Esophagus muscularis mucosa (tissue), 4 donors: ENCODE data around the gene SGTA. TPM values are rescaled to one million over a fixed set of nuclear protein-coding genes. Genes with fewer than 3 reads are reported as not detected.

Source experiments
- DNase-seq: peaks from one replicate; pipeline ENCODE4 v3.0.0-alpha.2; 2017; ENCODE audit errors: extremely low spot score
- H3K27ac ChIP-seq, 4 donors: fragments of 200-600 bp; sonication (generic); replicated peaks in 1 of 4; 1 replicate in 3 of 4; 2 replicates in 1 of 4; pipeline ENCODE4 v1.5.1; 2016 to 2019; ENCODE audit warnings: mild to moderate bottlenecking in 1 of 4
- H3K27me3 ChIP-seq, 4 donors: fragments of 200-600 bp; sonication (generic); one replicate each; pipeline versions ENCODE4 v1.5.1 to v1.6.0; 2016 to 2019
- H3K36me3 ChIP-seq, 4 donors: fragments of 200-600 bp; sonication (generic); one replicate each; pipeline ENCODE4 v1.5.1; 2016 to 2019
- H3K4me1 ChIP-seq, 4 donors: fragments of 200-600 bp; sonication (generic); one replicate each; pipeline ENCODE4 v1.5.1; 2016 to 2019
- H3K4me3 ChIP-seq, 4 donors: fragments of 200-600 bp; sonication (generic); 1 replicate in 2 of 4; 2 replicates in 2 of 4; pipeline ENCODE4 v1.5.1; 2016 to 2019; ENCODE audit warnings: mild to moderate bottlenecking in 4 of 4, moderate library complexity in 1 of 4
- H3K9me3 ChIP-seq, 4 donors: fragments of 200-600 bp; sonication (generic); 1 replicate in 3 of 4; 2 replicates in 1 of 4; pipeline ENCODE4 v1.5.1; 2016 to 2019
- CTCF ChIP-seq, 3 experiments: fragments of 200-600 bp in 2 of 3; fragments of 450-650 bp in 1 of 3; sonication (generic) in 2 of 3; IDR thresholded peaks; one replicate each; pipeline ENCODE4 v1.5.1; 2017 to 2019; ENCODE audit warnings: antibody characterized with exemption in 3 of 3, mild to moderate bottlenecking in 2 of 3, moderate library complexity in 1 of 3
- EP300 ChIP-seq: sonication (generic); formaldehyde crosslinking; IDR thresholded peaks from one replicate; pipeline ENCODE4 v1.6.1; 2017; ENCODE audit warnings: antibody characterized with exemption
- POLR2A ChIP-seq: fragments of 450-650 bp; IDR thresholded peaks from one replicate; pipeline ENCODE4 v1.6.1; 2017; ENCODE audit warnings: antibody characterized with exemption, moderate library complexity, mild to moderate bottlenecking, low read depth
- POLR2AphosphoS5 ChIP-seq, 2 donors: sonication (generic); formaldehyde crosslinking; IDR thresholded peaks; one replicate each; pipeline ENCODE4 v1.6.1; 2017; ENCODE audit warnings: antibody characterized with exemption in 2 of 2
- WGBS: methylation state at CpG from one replicate; pipeline ENCODE4 v1.1.5; 2018; 5-methylcytosine and 5-hydroxymethylcytosine counted together
- intact Hi-C: fragments of 100-400 bp; cut with DNase I; formaldehyde crosslinking; loops from one replicate; pipeline ENCODE4 v1.15.1; 2023
- total RNA-seq, 4 donors: library from RNA; depleted of rRNA; stranded (reverse); fragments of >200 nt; gene quantifications; one replicate each; pipeline versions ENCODE4 v1.1.0 to v1.2.1, GENCODE V29; 2016

SGTA gene
- total RNA-seq, 4 donors from 2014 or later, result 53.6 to 71.2 (median 59.2) TPM

GRCh38 chr19:2798733-2799132 lies 15.7 kb upstream of the SGTA start:
- intact Hi-C loops, result no loop called here
- H3K27me3 ChIP-seq, result no peaks in the 10 kb centered on the region
- H3K4me1 ChIP-seq, result peaks cover 0 to 11% (median 0%) of the 10 kb centered on the region in 4 donors
- WGBS, result 91% methylated on average over 7 of the region's 7 CpGs
- H3K4me3 ChIP-seq, result no peak overlapping the region
- no peak for TF ChIP-seq POLR2A
- TF ChIP-seq EP300, result no peak
- no peak for TF ChIP-seq POLR2AphosphoS5 (IDR thresholded peaks at IDR 0.05)
- TF ChIP-seq CTCF (IDR thresholded peaks at IDR 0.05), result no peak
- H3K36me3 ChIP-seq, result peaks cover 25 to 96% (median 63%) of the 10 kb centered on the region in 4 donors
- no peaks in the 10 kb centered on the region for H3K9me3 ChIP-seq
- no peak for DNase-seq
- no peak overlapping the region for H3K27ac ChIP-seq

GRCh38 chr19:2798158-2798685 lies 15.1 kb upstream of the SGTA start:
- H3K9me3 ChIP-seq, result no peaks in the 10 kb centered on the region
- DNase-seq, result no peak
- H3K27ac ChIP-seq, result no peak overlapping the region
- intact Hi-C loops, result no loop called here
- no peak overlapping the region for H3K4me3 ChIP-seq
- TF ChIP-seq CTCF (IDR thresholded peaks at IDR 0.05) (no peak), EP300 (no peak), POLR2A (no peak), POLR2AphosphoS5 (IDR thresholded peaks at IDR 0.05) (no peak)
- 96% methylated on average over 15 of the region's 16 CpGs for WGBS
- H3K27me3 ChIP-seq, result no peaks in the 10 kb centered on the region
- peaks cover 25 to 96% (median 60%) of the 10 kb centered on the region in 4 donors for H3K36me3 ChIP-seq
- peaks cover 0 to 11% (median 0%) of the 10 kb centered on the region in 4 donors for H3K4me1 ChIP-seq

GRCh38 chr19:2797280-2797679 lies 14.2 kb upstream of the SGTA start:
- Histone ChIP-seq H3K4me1 (peaks cover 0 to 11% (median 0%) of the 10 kb centered on the region in 4 donors), H3K27ac (no peak overlapping the region), H3K36me3 (peaks cover 25 to 96% (median 61%) of the 10 kb centered on the region in 4 donors), H3K9me3 (no peaks in the 10 kb centered on the region), H3K27me3 (no peaks in the 10 kb centered on the region), H3K4me3 (no peak overlapping the region)
- TF ChIP-seq POLR2A, result no peak
- TF ChIP-seq POLR2AphosphoS5 (IDR thresholded peaks at IDR 0.05), result no peak
- TF ChIP-seq CTCF (IDR thresholded peaks at IDR 0.05), result no peak
- TF ChIP-seq EP300, result no peak
- DNase-seq, result no peak
- intact Hi-C loops, result no loop called here
- 91% methylated on average over 9 of the region's 15 CpGs for WGBS

- Histone ChIP-seq H3K9me3 (no peaks in the 10 kb centered on the region), H3K4me3 (no peak overlapping the region), H3K27ac (no peak overlapping the region), H3K27me3 (no peaks in the 10 kb centered on the region), H3K4me1 (peaks cover 0 to 11% (median 0%) of the 10 kb centered on the region in 4 donors), H3K36me3 (peaks cover 29 to 98% (median 64%) of the 10 kb centered on the region in 4 donors)
- intact Hi-C loops, result no loop called here
- no peak for TF ChIP-seq POLR2A
- no peak for TF ChIP-seq POLR2AphosphoS5 (IDR thresholded peaks at IDR 0.05)
- no peak for TF ChIP-seq CTCF (IDR thresholded peaks at IDR 0.05)
- TF ChIP-seq EP300, result no peak
- WGBS, result 95% methylated on average over 21 of the region's 23 CpGs
- no peak for DNase-seq
These were observed 13.7 kb upstream of the SGTA start for GRCh38 chr19:2796659-2797266.
